Fibroblast of lung (primary cell): Measurements from ENCODE around the gene NBR1.

ENCODE experiments used
- CTCF ChIP-seq, 2 donors: IDR thresholded peaks in 1 of 2; conservative IDR thresholded peaks in 1 of 2; 1 replicate in 1 of 2; 2 replicates in 1 of 2; pipeline ENCODE4 v1.5.1; 2011 to 2012; ENCODE audit warnings: low read length in 2 of 2, control low read depth in 1 of 2, inconsistent platforms in 1 of 2, low read depth in 1 of 2, mild to moderate bottlenecking in 1 of 2
- EZH2 ChIP-seq: IDR thresholded peaks from 2 replicates; pipeline ENCODE4 v1.5.1; 2012; ENCODE audit warnings: low read length, control low read depth, mild to moderate bottlenecking; ENCODE audit errors: missing control alignments

GRCh38 chr17:43132117-43132516 lies 38.9 kb upstream of the NBR1 start:
- TF ChIP-seq EZH2, result no peak
- TF ChIP-seq CTCF (conservative IDR thresholded peaks at IDR 0.05 in 1 of 2, IDR thresholded peaks at IDR 0.05 in 1 of 2; ENCODE audit: low read depth in 1 of 2, low read length in 2 of 2), result no peak
